SH-SY5Y (cell line): ENCODE results near the gene CSRP2.

Source experiments
- GATA2 ChIP-seq: IDR thresholded peaks from 2 replicates; pipeline ENCODE4 v1.6.1; 2011; ENCODE audit warnings: mild to moderate bottlenecking, low read depth, low read length
- GATA3 ChIP-seq: IDR thresholded peaks from 2 replicates; pipeline ENCODE4 v1.6.1; 2011; ENCODE audit warnings: low read depth, mild to moderate bottlenecking, low read length, moderate library complexity

GRCh38 chr12:76859611-76860010 lies 19.2 kb downstream of the CSRP2 start:
- no peak for TF ChIP-seq GATA3
- no peak for TF ChIP-seq GATA2
